ENCODE measurements around the gene ZNF41. TPM values are rescaled to one million over a fixed set of nuclear protein-coding genes. Genes with fewer than 3 reads are reported as not detected.

The ZNF41 gene
- total RNA-seq, 4 donors from 2014 or later = 8.8 to 10.0 (median 9.4) TPM

- no peaks in the 10 kb centered on the region for H3K27me3 ChIP-seq
- H3K4me1 ChIP-seq = no peaks in the 10 kb centered on the region
- no peak overlapping the region for H3K4me3 ChIP-seq
- no peak overlapping the region for H3K27ac ChIP-seq
- no CpG with 5 or more reads among the region's 6 CpGs for WGBS, 2 donors (ENCODE audit: low coverage in 1 of 2)
- no peak for ATAC-seq
- H3K9me3 ChIP-seq = no peaks in the 10 kb centered on the region
- peaks cover 0 to 52% of the 10 kb centered on the region in 2 donors for H3K36me3 ChIP-seq
- TF ChIP-seq POLR2A (IDR thresholded peaks at IDR 0.05) (no peak), EP300 (IDR thresholded peaks at IDR 0.05) (no peak), POLR2AphosphoS5 (IDR thresholded peaks at IDR 0.05) (no peak)
- TF ChIP-seq, protein P1, sequence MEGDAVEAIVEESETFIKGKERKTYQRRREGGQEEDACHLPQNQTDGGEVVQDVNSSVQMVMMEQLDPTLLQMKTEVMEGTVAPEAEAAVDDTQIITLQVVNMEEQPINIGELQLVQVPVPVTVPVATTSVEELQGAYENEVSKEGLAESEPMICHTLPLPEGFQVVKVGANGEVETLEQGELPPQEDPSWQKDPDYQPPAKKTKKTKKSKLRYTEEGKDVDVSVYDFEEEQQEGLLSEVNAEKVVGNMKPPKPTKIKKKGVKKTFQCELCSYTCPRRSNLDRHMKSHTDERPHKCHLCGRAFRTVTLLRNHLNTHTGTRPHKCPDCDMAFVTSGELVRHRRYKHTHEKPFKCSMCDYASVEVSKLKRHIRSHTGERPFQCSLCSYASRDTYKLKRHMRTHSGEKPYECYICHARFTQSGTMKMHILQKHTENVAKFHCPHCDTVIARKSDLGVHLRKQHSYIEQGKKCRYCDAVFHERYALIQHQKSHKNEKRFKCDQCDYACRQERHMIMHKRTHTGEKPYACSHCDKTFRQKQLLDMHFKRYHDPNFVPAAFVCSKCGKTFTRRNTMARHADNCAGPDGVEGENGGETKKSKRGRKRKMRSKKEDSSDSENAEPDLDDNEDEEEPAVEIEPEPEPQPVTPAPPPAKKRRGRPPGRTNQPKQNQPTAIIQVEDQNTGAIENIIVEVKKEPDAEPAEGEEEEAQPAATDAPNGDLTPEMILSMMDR (IDR thresholded peaks at IDR 0.05) = no peak
These were observed 26.9 kb downstream of the ZNF41 start for GRCh38 chrX:47456080-47456479.

DNA sequence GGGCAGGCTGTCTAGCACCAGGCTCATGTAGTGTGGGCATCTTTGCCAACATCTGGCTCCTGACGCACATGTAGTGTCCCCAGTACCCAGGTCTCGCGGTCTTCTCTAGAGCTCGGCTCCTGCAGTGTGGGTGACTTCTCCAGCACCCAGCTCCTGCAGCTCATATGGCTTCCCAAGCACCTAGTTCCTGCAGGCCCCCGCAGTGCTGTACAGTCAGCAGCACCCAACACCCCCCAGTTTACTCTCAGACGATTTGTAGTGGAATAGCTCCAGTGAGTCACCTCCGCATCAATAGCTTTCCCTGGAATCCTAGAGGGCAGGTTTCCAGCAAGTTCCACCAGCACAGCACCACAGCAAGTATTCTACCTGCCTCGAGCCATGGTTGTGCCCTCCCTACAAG, 30.9 kb downstream of the ZNF41 start:
- no peak for TF ChIP-seq POLR2AphosphoS5 (IDR thresholded peaks at IDR 0.05)
- TF ChIP-seq, protein P1 (IDR thresholded peaks at IDR 0.05) = no peak
- no peak for TF ChIP-seq POLR2A (IDR thresholded peaks at IDR 0.05)
- no peak for TF ChIP-seq EP300 (IDR thresholded peaks at IDR 0.05)
- WGBS, 2 donors (ENCODE audit: low coverage in 1 of 2) = 82% methylated on average over 3 of the region's 8 CpGs; no CpG with 5 or more reads in 1 of the 2 donors
- no peaks in the 10 kb centered on the region for H3K27me3 ChIP-seq
- peaks cover 0 to 18% (median 0%) of the 10 kb centered on the region in 3 donors for H3K9me3 ChIP-seq
- H3K4me1 ChIP-seq = no peaks in the 10 kb centered on the region
- H3K27ac ChIP-seq = no peak overlapping the region
- H3K4me3 ChIP-seq = no peak overlapping the region
- peaks cover 0 to 91% of the 10 kb centered on the region in 2 donors for H3K36me3 ChIP-seq
- ATAC-seq = no peak

GRCh38 chrX:47448165-47448806, 34.7 kb downstream of the ZNF41 start:
- no peaks in the 10 kb centered on the region for H3K27me3 ChIP-seq
- no peaks in the 10 kb centered on the region for H3K4me1 ChIP-seq
- no peak for TF ChIP-seq EP300 (IDR thresholded peaks at IDR 0.05)
- TF ChIP-seq POLR2AphosphoS5 (IDR thresholded peaks at IDR 0.05) = no peak
- TF ChIP-seq, protein P1 (IDR thresholded peaks at IDR 0.05) = no peak
- TF ChIP-seq POLR2A (IDR thresholded peaks at IDR 0.05) = no peak
- no peak overlapping the region for H3K4me3 ChIP-seq
- H3K36me3 ChIP-seq = peaks cover 0 to 60% of the 10 kb centered on the region in 2 donors
- whole genome bisulfite sequencing, 2 donors (ENCODE audit: low coverage in 1 of 2) = 90% methylated on average over 5 of the region's 6 CpGs; no CpG with 5 or more reads in 1 of the 2 donors
- peaks cover 0 to 18% (median 0%) of the 10 kb centered on the region in 3 donors for H3K9me3 ChIP-seq
- no peak for ATAC-seq
- no peak overlapping the region for H3K27ac ChIP-seq

DNA sequence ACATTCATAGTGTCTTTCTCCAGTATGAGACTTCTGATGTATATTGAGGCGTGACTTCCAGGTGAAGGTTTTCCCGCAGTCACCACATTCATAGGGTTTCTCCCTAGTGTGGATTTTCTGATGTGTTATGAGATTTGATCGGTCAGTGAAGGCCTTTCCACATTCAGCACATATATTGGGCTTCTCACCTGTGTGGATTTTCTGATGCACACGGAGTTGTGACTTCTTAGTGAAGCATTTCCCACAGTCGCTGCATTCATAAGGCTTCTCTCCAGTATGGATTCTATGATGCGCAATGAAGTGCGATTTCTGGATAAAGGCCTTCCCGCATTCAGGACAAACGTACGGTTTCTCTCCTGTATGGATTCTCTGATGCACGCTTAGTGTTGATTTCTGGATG, 35.4 kb downstream of the ZNF41 start:
- H3K27me3 ChIP-seq = no peaks in the 10 kb centered on the region

More for the DNA sequence above, 35.4 kb downstream of the ZNF41 start:
- peaks cover 0 to 18% (median 0%) of the 10 kb centered on the region in 3 donors for H3K9me3 ChIP-seq
- no peaks in the 10 kb centered on the region for H3K4me1 ChIP-seq
- H3K27ac ChIP-seq = no peak overlapping the region
- TF ChIP-seq EP300 (IDR thresholded peaks at IDR 0.05) (no peak), POLR2AphosphoS5 (IDR thresholded peaks at IDR 0.05) (no peak), POLR2A (IDR thresholded peaks at IDR 0.05) (no peak)
- TF ChIP-seq, protein P1 (IDR thresholded peaks at IDR 0.05) = no peak
- WGBS, 2 donors (ENCODE audit: low coverage in 1 of 2) = 82 to 100% methylated on average over 3 to 5 of the region's 11 CpGs
- no peak overlapping the region for H3K4me3 ChIP-seq
- no peak for ATAC-seq
- peaks cover 0 to 54% of the 10 kb centered on the region in 2 donors for H3K36me3 ChIP-seq
